Mucosa of descending colon (tissue), 3 donors: Measurements from ENCODE around the gene IGFBP2. TPM values are rescaled to one million over a fixed set of nuclear protein-coding genes. Genes with fewer than 3 reads are reported as not detected.

Experiments
- ATAC-seq: fragments of 200-7000 bp; cut with Tn5 transposase; one replicate; pipeline ENCODE4 v1.9.1; 2020; ENCODE audit warnings: mild to moderate bottlenecking, moderate library complexity
- DNase-seq, 3 donors: peaks; one replicate each; pipeline ENCODE4 v3.0.0-alpha.2; 2020
- H3K36me3 ChIP-seq: fragments of 200-600 bp; one replicate; pipeline ENCODE4 v1.8.0; 2021; ENCODE audit warnings: low read depth, mild to moderate bottlenecking
- H3K4me1 ChIP-seq: fragments of 200-600 bp; one replicate; pipeline ENCODE4 v1.8.0; 2021; ENCODE audit warnings: low read depth, mild to moderate bottlenecking
- H3K4me3 ChIP-seq: fragments of 200-600 bp; one replicate; pipeline ENCODE4 v1.8.0; 2021; ENCODE audit warnings: mild to moderate bottlenecking
- H3K9me3 ChIP-seq: fragments of 200-600 bp; one replicate; pipeline ENCODE4 v1.8.0; 2021; ENCODE audit warnings: mild to moderate bottlenecking
- intact Hi-C, 2 donors: fragments of 100-400 bp; cut with DNase I in 1 of 2; cut with micrococcal nuclease in 1 of 2; formaldehyde crosslinking; loops; one replicate each; pipeline versions ENCODE4 v1.11.0 to v1.11.1; 2022; cut with DNase I, micrococcal nuclease
- total RNA-seq, 3 donors: library from RNA; stranded (reverse); fragmentation: NEBNext Ultra II Directional in 2 of 3; extraction: Animal tissue kit (Norgen Biotek cat#: 25700) in 2 of 3; gene quantifications; one replicate each; pipeline versions ENCODE4 v1.2.1 to v1.2.4, GENCODE V29; 2021 to 2023
- TF ChIP-seq, protein P1 (sequence below): fragments of 200-600 bp; IDR thresholded peaks from one replicate; pipeline ENCODE4 v1.8.0; 2022; ENCODE audit warnings: antibody characterized with exemption, mild to moderate bottlenecking
- donor health status: DM: no; HTN: no; CAD: no; lungs with moderate emphysema.
- donor health status: DM: no; HTN: no; CAD: no.
- donor health status: DM: no; HTN: yes; CAD: no.

The IGFBP2 gene
- total RNA-seq, 3 donors from 2014 or later = 26.7 to 62.1 (median 57.2) TPM

DNA sequence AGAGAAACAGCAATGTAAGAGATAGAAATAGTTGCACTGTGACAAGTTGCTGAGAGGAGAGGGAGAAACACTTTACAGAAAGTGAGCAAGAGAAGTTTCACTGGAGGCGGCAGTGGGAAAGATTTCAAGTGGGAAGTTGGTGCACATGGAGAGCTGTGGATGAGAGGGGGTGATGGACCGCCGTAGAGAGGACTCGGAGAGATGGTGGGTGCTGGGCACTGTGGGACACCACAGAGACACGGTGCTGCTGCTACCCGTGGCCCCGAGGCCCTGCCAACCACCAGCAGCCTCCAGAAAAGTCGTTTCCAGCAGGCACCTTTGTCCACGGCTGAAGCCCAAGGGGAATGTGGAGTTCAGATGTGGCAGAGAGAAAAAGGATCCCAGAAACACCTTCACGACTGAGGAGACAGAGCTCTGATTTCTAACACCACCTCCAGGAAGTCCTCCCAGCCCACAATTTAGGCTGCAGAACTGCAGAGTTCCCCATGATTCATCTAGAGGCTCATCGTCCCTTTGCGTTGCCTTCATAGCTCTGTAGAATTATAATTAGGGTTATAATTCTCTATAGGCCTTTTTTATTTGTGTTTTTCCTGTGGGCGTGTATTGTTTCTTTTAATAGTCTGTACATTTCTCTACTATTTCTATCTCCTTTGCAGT lies 15.9 kb upstream of the IGFBP2 start:
- no peaks in the 10 kb centered on the region for H3K9me3 ChIP-seq
- DNase-seq (no peak), ATAC-seq (no peak)
- intact Hi-C loops = no loop called here
- H3K4me1 ChIP-seq = no peaks in the 10 kb centered on the region
- TF ChIP-seq, protein P1, sequence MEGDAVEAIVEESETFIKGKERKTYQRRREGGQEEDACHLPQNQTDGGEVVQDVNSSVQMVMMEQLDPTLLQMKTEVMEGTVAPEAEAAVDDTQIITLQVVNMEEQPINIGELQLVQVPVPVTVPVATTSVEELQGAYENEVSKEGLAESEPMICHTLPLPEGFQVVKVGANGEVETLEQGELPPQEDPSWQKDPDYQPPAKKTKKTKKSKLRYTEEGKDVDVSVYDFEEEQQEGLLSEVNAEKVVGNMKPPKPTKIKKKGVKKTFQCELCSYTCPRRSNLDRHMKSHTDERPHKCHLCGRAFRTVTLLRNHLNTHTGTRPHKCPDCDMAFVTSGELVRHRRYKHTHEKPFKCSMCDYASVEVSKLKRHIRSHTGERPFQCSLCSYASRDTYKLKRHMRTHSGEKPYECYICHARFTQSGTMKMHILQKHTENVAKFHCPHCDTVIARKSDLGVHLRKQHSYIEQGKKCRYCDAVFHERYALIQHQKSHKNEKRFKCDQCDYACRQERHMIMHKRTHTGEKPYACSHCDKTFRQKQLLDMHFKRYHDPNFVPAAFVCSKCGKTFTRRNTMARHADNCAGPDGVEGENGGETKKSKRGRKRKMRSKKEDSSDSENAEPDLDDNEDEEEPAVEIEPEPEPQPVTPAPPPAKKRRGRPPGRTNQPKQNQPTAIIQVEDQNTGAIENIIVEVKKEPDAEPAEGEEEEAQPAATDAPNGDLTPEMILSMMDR = no peak
- H3K4me3 ChIP-seq = no peak overlapping the region
- no peaks in the 10 kb centered on the region for H3K36me3 ChIP-seq

DNA sequence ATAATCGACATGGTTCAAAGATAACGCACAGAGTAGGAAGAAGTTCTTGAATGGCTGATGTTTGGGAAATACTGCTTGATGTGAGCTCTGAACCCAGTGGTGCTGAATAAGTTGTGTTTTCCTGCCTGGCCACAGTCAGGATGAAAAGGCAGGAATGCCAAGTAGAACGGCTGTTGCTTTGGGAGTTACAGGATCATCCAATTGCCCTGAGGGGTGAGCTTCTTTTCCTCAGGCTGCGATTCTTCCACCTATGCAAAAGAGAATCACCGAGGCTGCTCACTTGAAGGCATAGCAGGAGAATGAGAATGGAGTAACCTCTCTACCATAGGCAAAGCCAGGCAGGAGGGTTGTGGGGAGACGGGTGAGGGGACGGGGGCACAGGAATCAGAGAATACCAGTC lies 14.4 kb upstream of the IGFBP2 start:
- intact Hi-C loops = no loop called here
- Histone ChIP-seq H3K4me3 (no peak overlapping the region), H3K9me3 (no peaks in the 10 kb centered on the region), H3K4me1 (no peaks in the 10 kb centered on the region), H3K36me3 (no peaks in the 10 kb centered on the region)
- TF ChIP-seq, protein P1 = no peak
- ATAC-seq = no peak
- DNase-seq = no peak

DNA sequence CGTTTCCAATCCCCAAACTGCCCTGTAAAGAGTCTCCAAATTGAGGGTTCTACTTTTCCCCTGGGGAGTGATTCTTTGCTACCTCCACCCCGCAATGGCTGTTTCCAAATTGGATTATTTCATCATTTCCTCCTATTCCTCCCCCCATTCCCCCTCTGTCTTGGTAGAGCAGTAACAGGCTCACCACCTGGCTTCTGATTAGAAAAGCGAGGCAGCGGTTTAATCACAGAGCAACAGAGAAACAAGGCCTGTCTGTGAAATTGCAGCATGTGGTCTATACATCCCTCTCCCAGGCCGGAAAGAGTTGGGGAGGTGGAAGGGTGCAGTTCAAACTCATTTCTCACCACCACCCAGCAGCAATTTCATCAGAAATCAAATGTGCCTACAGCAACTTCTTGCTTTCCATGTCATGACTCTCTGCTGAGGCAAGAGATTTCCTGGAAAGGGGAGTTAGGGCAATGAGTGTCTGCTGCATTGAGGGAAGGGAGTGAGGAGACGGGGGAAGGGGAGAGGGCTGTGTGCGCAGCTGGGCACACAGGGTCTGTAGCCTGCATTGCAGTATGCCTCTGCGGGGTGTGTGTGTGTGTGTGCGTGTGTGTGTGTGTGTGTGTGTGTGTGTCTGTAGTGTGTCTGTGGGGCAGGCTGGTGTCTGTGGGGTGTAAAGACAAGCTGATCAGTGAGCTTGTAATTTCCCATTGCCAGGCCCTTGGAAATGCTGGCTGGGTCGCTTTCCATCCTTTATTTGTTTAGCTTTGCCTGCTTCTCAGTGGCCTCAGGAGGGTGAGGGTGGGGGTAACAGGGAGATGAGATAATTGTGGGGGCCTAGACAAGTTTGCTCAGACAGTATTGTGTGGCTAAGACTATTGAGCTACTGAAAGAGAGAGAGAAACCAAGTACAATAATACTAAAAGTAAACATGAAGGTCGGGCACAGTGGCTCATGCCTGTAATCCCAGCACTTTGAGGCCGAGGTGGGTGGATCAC lies 13.5 kb upstream of the IGFBP2 start:
- intact Hi-C loops = no loop called here
- no peaks in the 10 kb centered on the region for H3K36me3 ChIP-seq
- no peaks in the 10 kb centered on the region for H3K9me3 ChIP-seq
- no peaks in the 10 kb centered on the region for H3K4me1 ChIP-seq
- no peak overlapping the region for H3K4me3 ChIP-seq
- peak; percentile 15 for ATAC-seq
- DNase-seq = no peak
- TF ChIP-seq, protein P1 = no peak

DNA sequence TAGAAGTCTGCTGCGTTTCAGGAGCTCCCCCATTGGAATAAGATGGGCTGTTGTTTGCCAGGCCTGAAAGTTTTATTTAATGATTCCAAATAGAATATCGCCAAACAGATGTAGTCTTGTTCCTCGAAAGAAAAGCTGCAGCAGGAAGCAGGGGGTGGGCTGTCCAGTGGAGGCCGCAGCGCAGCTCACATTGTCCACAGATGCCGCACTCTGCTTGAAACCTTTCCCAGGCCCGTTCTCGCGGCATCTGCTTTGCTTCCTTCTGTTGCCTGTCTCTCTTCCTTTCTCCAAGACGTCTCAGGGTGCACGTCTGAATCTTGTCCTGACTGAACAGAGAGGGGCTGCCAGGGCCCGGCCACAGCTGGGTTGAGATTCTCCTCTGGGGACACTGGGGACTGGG lies 12.4 kb upstream of the IGFBP2 start:
- TF ChIP-seq, protein P1 = no peak
- H3K9me3 ChIP-seq = no peaks in the 10 kb centered on the region
- H3K4me3 ChIP-seq = no peak overlapping the region
- DNase-seq = no peak
- no peaks in the 10 kb centered on the region for H3K4me1 ChIP-seq
- intact Hi-C loops = no loop called here
- no peak for ATAC-seq
- no peaks in the 10 kb centered on the region for H3K36me3 ChIP-seq

DNA sequence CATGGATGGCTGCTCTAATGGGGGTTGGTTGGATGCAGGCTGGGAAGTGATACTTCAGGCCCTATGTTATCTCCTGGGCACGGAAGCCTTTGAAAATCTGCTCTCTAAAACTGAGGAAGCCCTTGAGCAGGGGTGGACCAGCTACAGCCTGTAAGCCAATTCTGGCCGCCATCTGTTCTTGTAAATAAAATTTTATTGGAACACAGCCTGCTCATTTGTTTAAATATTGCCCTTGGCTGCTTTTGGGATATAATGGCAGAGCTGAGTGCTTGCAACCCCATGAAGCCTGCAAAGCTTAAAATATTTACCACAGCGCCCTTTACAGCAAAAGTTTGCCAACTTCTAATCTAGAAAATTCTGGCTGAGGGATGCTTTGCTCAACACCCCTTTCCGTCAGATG lies 11.9 kb upstream of the IGFBP2 start:
- intact Hi-C loops = no loop called here
- Histone ChIP-seq H3K9me3 (no peaks in the 10 kb centered on the region), H3K4me1 (no peaks in the 10 kb centered on the region), H3K4me3 (no peak overlapping the region), H3K36me3 (no peaks in the 10 kb centered on the region)
- TF ChIP-seq, protein P1 = no peak
- DNase-seq = peak in 1 of 3 donors; percentile 26
- ATAC-seq = peak; percentile 44
